HepG2 (cell line): ENCODE data around the gene SLC25A14. TPM values are rescaled to one million over a fixed set of nuclear protein-coding genes. Genes with fewer than 3 reads are reported as not detected.
A peak's percentile ranks its signal among the peaks of the same experiment; 100 is the strongest.

Experiments used
- ATAC-seq: fragments of 200-7000 bp; cut with Tn5 transposase; 3 replicates; pipeline ENCODE4 v1.9.1; 2020; ENCODE audit warnings: mild to moderate bottlenecking, moderate library complexity
- BruUV-seq: library from RNA; stranded (reverse); fragments of 400-500 nt; replicated peaks from 2 replicates; lab custom pipeline; 2021; lab: Mats Ljungman, UMichigan
- CTCF ChIA-PET: fragments of 300-600 bp; formaldehyde crosslinking; extraction: SDS; loops from one replicate; lab custom pipeline; 2021; ENCODE audit warnings: low total read pairs, inconsistent platforms, low intra/inter-chr PET ratio; lab: Yijun Ruan, JAX
- POLR2A ChIA-PET: fragments of 350-600 bp; sonication (Branson Sonifier 250); formaldehyde crosslinking; loops from one replicate; lab custom pipeline; 2020; ENCODE audit warnings: antibody characterized with exemption, inconsistent platforms; lab: Yijun Ruan, JAX
- DNase-seq: peaks from one replicate; pipeline ENCODE4 v3.0.0-alpha.2; 2015; ENCODE audit warnings: low spot score
- FAIRE-seq: peaks from 3 replicates; lab custom pipeline; 2011; peaks lifted over from hg19 to GRCh38; lab: Jason Lieb, UNC
- H2AFZ ChIP-seq: one replicate; pipeline ENCODE4 v1.6.1; 2011; ENCODE audit warnings: low read length, inconsistent platforms
- H3K27ac ChIP-seq: fragments of 300-600 bp; 3 replicates; pipeline ENCODE4 v1.8.0; 2011; ENCODE audit warnings: mixed run types, mild to moderate bottlenecking, mixed read lengths, low read length, inconsistent platforms; ENCODE audit not compliant: insufficient read depth; ENCODE audit errors: extremely low read length
- H3K27me3 ChIP-seq, 2 experiments: fragments of 200-600 bp in 1 of 2; 2 replicates in 1 of 2; 3 replicates in 1 of 2; pipeline versions ENCODE4 v1.6.0 to v1.8.0; 2011; ENCODE audit warnings: low read length in 2 of 2, mild to moderate bottlenecking in 2 of 2, moderate library complexity in 2 of 2, inconsistent platforms in 1 of 2; ENCODE audit not compliant: insufficient read depth in 2 of 2, control insufficient read depth in 1 of 2
- H3K36me3 ChIP-seq, 2 experiments: fragments of 200-600 bp in 1 of 2; replicated peaks in 1 of 2; 2 replicates in 1 of 2; 3 replicates in 1 of 2; pipeline versions ENCODE4 v1.5.1 to v1.8.0; 2011; ENCODE audit warnings: low read length in 2 of 2, inconsistent platforms in 1 of 2; ENCODE audit not compliant: insufficient read depth in 2 of 2, control insufficient read depth in 1 of 2
- H3K4me1 ChIP-seq: 2 replicates; pipeline ENCODE4 v1.5.1; 2012; ENCODE audit warnings: low read length, inconsistent platforms; ENCODE audit not compliant: insufficient read depth
- H3K4me2 ChIP-seq: 2 replicates; pipeline ENCODE4 v1.6.0; 2011; ENCODE audit warnings: low read depth, low read length, inconsistent platforms
- H3K4me3 ChIP-seq, 3 experiments: fragments of 200-600 bp in 1 of 3; sonication (generic), shearing (Covaris generic) in 1 of 3; replicated peaks in 1 of 3; 2 replicates each; pipeline ENCODE4 v1.5.1; 2011 to 2016; ENCODE audit warnings: low read length in 3 of 3, inconsistent platforms in 2 of 3, low read depth in 2 of 3, mild to moderate bottlenecking in 2 of 3, control low read depth in 1 of 3, mixed read lengths in 1 of 3; ENCODE audit not compliant: insufficient read depth in 1 of 3
- H3K79me2 ChIP-seq: one replicate; pipeline ENCODE4 v1.6.1; 2011; ENCODE audit warnings: low read length, inconsistent platforms; ENCODE audit not compliant: insufficient read depth
- H3K9ac ChIP-seq: 2 replicates; pipeline ENCODE4 v1.6.0; 2011; ENCODE audit warnings: mild to moderate bottlenecking, low read depth, low read length, inconsistent platforms; ENCODE audit not compliant: insufficient read depth
- H3K9me3 ChIP-seq: 2 replicates; pipeline ENCODE4 v1.5.1; 2012; ENCODE audit warnings: mild to moderate bottlenecking, low read length
- H4K20me1 ChIP-seq: 2 replicates; pipeline ENCODE4 v1.6.0; 2011; ENCODE audit warnings: inconsistent platforms, mild to moderate bottlenecking, low read length, moderate library complexity; ENCODE audit not compliant: insufficient read depth
- ARID5B ChIP-seq: IDR thresholded peaks from 2 replicates; pipeline ENCODE4 v1.4.0; 2020; ENCODE audit warnings: mild to moderate bottlenecking, missing genetic modification reagents
- CTCF ChIP-seq: sonication (generic); formaldehyde crosslinking; IDR thresholded peaks from 2 replicates; pipeline ENCODE4 v1.5.0; 2020; ENCODE audit warnings: mild to moderate bottlenecking, missing genetic modification reagents, moderate library complexity
- HNF4A ChIP-seq: sonication (generic); formaldehyde crosslinking; IDR thresholded peaks from 2 replicates; pipeline ENCODE4 v1.4.0; 2020; ENCODE audit warnings: missing genetic modification reagents
- SALL1 ChIP-seq: sonication (generic); formaldehyde crosslinking; IDR thresholded peaks from 2 replicates; pipeline ENCODE4 v1.8.0; 2022; ENCODE audit warnings: mild to moderate bottlenecking, missing genetic modification reagents
- THAP9 ChIP-seq: sonication (generic); formaldehyde crosslinking; IDR thresholded peaks from 2 replicates; pipeline ENCODE4; 2020; ENCODE audit warnings: missing genetic modification reagents, mild to moderate bottlenecking, borderline replicate concordance
- THYN1 ChIP-seq: sonication (generic); formaldehyde crosslinking; IDR thresholded peaks from 2 replicates; pipeline ENCODE4 v1.8.1; 2023; ENCODE audit warnings: low read depth, mild to moderate bottlenecking, moderate library complexity, missing genetic modification reagents, borderline replicate concordance
- ZNF432 ChIP-seq: sonication (generic); formaldehyde crosslinking; IDR thresholded peaks from 2 replicates; pipeline ENCODE4 v1.5.0; 2020; ENCODE audit warnings: missing genetic modification reagents, mild to moderate bottlenecking, borderline replicate concordance
- ZNF646 ChIP-seq: sonication (generic); formaldehyde crosslinking; IDR thresholded peaks from 2 replicates; pipeline ENCODE4 v1.9.0; 2021; ENCODE audit warnings: mild to moderate bottlenecking, missing genetic modification reagents
- WGBS: methylation state at CpG from one replicate; pipeline ENCODE4 v1.1.6; 2017; ENCODE audit warnings: low lambda C conversion rate; 5-methylcytosine and 5-hydroxymethylcytosine counted together
- in situ Hi-C: cut with HindIII; loops from 2 replicates; pipeline ENCODE4 v1.10.0; 2017; ENCODE audit warnings: low pct_unique_long_range_greater_than_20kb; ENCODE audit not compliant: extremely low pct_ligation_motif_present
- intact Hi-C: fragments of 100-400 bp; cut with micrococcal nuclease; formaldehyde crosslinking; loops from one replicate; pipeline ENCODE4 v1.10.0; 2022; ENCODE audit not compliant: unreplicated experiment
- polyA plus RNA-seq, 8 experiments: library from polyadenylated mRNA; depleted of rRNA in 3 of 8; stranded (reverse) in 7 of 8; unstranded in 1 of 8; fragments of >200 nt; fragmentation: Illumina TruSeq in 4 of 8; extraction: Trizol in 4 of 8; gene quantifications; 2 replicates each; pipeline versions ENCODE4 v1.2.1 to v1.2.3, GENCODE V29; 2011 to 2016; ENCODE audit warnings: low read depth in 4 of 8, missing spikeins in 1 of 8, mixed read lengths in 1 of 8; ENCODE audit not compliant: insufficient read depth in 1 of 8
- total RNA-seq, 5 experiments: library from RNA; depleted of rRNA; stranded (reverse); fragments of >200 nt; fragmentation: Illumina TruSeq; extraction: Trizol; gene quantifications; 2 replicates each; pipeline ENCODE4 v1.2.3, GENCODE V29; 2016; ENCODE audit warnings: low read depth in 1 of 5

The SLC25A14 gene
- total and polyA plus RNA-seq, 2 of the 13 experiments (the other 11 are each of a cell fraction or from before 2014, with no cell fraction given), result 14.0 to 15.6 TPM

- intact Hi-C loops (no loop called here), in situ Hi-C loops (no loop called here)
- no peak overlapping the region for H3K9ac ChIP-seq
- peaks cover 35% of the 10 kb centered on the region for H3K4me1 ChIP-seq
- H3K79me2 ChIP-seq, result no peaks in the 10 kb centered on the region
- H2AFZ ChIP-seq, result no peak overlapping the region
- no peak overlapping the region for H3K27ac ChIP-seq
- WGBS, result 5% methylated on average over 6 of the region's 10 CpGs
- no peak overlapping the region for H3K4me3 ChIP-seq
- no peaks in the 10 kb centered on the region for H4K20me1 ChIP-seq
- ATAC-seq (peak; percentile 79), DNase-seq (peak; percentile 43), FAIRE-seq (peak; percentile 96)
- ChIA-PET POLR2A (no interaction called here), CTCF (interaction anchor here (1.2 kb wide), 1 partner anchor 586 kb away, joined by 4 read pairs; no protein-coding TSS in a partner anchor)
- no TSS peak for BruUV-seq
- H3K36me3 ChIP-seq, result no peaks in the 10 kb centered on the region
- H3K27me3 ChIP-seq, result no peaks in the 10 kb centered on the region
- H3K9me3 ChIP-seq, result no peaks in the 10 kb centered on the region
- peak overlapping the region; percentile 39; the same call in 1 of the 2 replicates for H3K4me2 ChIP-seq
- TF ChIP-seq HNF4A (peak; percentile 68), ZNF646 (CRISPR knock-in tag) (peak; percentile 98), ZNF432 (CRISPR knock-in tag) (no peak), ARID5B (CRISPR knock-in tag) (0 out of 2 replicates have a peak, but pooled peaks have one; percentile 22), THAP9 (CRISPR knock-in tag) (no peak), THYN1 (CRISPR knock-in tag) (no peak), CTCF (CRISPR knock-in tag) (peak; percentile 84), SALL1 (CRISPR knock-in tag) (peak; percentile 39; the same call in 1 of the 2 replicates)
These were observed 9.0 kb upstream of the SLC25A14 start for GRCh38 chrX:130330706-130331105.
